ENCODE measurements around the gene SCTR.

Gene SCTR

DNA sequence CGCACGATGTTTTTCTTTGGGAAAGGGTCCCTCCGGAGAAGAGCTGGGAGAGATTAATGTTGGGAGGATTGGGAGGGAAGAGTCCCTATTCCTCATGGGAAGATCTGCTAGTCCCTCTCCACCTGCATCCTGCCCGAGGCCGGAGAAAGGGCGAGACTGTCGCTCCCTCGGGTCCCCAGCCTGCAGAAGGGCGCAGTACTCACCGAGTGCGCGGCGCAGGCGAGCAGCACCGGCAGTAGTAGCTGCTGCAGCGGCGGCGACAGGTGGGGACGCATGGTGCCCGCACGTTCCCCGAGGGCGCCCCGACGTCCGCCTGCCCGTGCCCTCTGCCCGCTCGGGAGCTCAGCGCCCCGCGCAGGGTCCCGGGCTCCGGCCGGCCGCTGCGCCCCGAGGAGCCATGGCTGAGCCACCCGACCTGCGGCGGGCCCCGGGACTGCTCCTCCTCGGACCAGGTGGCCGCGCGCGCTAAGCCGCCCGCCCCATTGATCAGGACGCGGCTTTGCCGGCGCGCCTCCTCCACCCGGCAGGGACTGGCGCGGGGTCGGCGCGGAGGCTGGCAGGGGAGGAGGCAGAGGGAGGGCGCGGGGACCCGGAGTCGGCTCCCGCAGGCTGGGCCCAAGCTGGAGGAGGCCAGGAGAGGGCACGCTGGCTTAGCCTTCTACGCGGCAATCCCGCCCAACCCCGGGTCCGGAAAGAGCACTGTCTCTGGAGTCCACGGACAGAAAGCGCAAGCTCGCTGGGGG, at the start of gene SCTR:
Gene SCTR (minus strand): TSS at position 532 of the 743 bp plus-strand sequence. CDS start 257 bp downstream, at position 275.
- no peak for DNase-seq

DNA sequence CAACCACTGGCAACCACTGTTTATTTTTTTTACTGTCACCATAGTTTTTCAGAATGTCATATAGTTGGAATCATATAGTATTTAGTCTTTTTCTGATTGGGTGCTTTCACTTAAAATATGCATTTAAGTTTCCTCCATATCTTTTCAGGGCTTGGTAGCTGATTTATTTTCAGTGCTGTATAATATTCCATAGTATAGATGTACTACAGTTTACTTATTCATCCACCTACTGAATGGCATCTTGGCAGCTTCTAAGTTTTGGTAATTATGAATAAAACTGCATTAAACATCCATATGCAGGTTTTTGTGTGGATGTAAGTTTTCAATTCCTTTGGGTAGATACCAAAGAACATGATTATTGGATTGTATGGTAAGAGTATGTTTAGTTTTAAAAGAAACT, 43.0 kb upstream of the SCTR start:
- DNase-seq, result no peak

DNA sequence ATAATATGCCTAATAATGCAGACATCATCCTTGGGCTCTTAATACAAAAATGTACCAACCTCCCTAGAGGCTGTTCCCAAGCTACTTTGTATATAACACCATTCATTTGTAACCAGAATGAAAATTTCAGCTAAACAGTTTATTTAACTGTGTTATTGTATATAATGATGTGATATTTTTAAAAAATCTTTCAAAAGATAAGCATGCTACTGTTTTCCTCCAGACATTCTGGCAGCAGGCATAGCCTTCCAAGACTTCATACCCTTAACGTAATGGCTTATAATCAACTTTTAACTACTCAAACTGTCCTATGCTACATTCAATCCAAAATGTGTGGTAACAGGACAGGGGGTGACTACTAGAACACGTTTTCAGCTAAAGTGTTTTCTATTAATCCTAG, 41.2 kb upstream of the SCTR start:
- no peak for DNase-seq

DNA sequence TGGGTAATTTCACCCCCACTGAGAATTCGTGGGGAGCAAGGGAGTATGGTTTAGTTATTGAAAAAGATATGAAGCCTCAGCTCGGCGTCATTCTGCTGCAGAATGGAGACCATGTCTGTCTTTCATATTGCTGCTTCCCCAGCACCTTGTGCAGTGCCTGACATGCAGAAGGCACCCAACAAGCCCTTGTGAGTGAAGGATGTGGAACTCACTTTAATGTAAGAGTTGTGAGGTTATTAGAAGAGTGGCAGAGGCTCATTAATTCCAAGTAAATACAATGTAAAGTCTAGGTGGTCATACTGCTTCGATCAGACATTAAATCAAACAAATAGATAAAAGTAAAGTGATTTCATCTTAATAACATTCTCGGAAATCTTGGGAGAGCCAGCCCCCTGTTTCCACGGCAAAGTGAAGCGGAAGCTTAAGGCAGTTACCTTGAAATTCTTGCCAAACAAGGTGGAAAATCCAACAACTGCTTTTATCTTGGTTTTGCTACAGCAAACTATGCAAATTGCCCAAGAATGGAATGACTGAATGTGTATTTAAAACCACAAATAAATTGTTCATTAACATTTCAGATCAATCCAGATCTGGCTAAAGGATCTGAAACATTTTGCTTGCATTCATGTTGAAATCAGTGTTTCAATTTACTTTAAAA, 29.5 kb upstream of the SCTR start:
- DNase-seq, result no peak

DNA sequence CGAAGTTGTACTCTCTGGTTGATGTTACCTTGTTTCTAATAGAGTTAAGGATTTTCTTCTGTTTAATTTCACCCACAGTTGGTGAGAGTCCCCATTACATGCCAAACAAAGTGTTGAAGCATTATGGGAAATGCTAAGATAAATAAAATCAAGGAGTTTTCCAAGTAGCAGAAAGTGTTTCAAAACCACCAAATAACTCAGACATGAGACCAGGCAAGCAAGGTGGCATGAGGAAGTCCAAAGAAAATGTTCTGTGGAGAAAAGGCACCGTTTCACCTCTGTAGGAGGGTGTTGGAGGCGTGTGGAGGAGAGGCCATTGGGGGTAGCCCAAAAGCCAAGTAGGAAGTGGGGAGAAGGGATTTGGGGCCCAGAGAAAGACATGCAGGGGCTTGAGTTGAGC, 28.6 kb upstream of the SCTR start:
- no peak for DNase-seq

DNA sequence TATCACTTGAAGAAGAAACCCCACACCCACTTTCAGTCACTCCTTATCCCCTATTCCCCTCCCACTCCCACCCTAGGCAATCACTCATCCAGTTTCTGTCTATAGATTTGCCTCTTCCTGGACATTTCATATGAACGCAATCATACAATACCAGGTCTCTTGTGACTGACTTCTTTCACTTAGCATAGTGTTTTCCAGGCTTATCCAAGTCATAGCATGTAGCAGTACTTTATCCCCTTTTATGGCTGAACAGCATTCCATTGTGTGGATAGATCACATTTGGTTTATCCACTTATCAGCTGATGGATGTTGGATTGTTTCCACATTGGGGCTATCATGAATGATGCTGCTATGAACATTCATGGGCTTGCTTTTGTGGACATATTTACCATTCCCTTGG, 26.6 kb upstream of the SCTR start:
- DNase-seq, result no peak

DNA sequence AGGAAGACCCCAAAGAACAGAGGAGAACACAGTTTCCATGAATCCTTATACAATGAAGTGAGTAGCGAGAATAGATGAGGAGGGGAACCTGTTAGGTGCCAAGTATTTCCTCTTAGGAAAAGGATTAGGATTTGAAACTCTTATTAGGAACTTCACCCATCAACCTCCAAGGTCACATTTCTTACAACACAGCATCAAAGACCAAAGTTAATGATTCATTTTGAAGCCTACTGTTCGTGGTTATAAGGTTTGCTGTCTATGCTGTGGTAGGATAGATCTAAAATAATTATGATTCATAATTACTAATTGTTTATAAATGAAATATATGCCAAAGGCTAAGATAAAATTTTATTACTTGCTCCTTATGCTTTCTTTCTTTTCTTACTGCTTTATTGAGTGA, 26.1 kb upstream of the SCTR start:
- DNase-seq, result no peak

DNA sequence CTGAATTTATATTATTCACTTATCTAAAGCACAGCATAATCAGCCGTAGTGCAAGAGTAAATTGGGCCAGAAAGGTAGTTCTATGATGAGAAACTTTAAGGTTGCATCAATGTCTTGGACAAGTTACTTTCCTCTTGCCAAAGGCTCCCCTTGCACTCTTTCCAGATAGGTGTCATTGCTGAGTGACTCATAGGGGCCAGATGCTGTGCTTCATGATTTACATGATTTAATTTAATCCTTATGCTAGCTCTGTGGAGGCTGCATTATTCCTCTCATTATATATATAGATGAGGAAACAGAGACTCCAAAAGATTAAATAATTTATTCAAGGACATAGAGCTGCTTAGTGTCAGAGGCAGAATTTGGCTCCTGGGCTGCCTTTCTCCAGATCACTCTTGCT, 25.0 kb upstream of the SCTR start:
- no peak for DNase-seq

DNA sequence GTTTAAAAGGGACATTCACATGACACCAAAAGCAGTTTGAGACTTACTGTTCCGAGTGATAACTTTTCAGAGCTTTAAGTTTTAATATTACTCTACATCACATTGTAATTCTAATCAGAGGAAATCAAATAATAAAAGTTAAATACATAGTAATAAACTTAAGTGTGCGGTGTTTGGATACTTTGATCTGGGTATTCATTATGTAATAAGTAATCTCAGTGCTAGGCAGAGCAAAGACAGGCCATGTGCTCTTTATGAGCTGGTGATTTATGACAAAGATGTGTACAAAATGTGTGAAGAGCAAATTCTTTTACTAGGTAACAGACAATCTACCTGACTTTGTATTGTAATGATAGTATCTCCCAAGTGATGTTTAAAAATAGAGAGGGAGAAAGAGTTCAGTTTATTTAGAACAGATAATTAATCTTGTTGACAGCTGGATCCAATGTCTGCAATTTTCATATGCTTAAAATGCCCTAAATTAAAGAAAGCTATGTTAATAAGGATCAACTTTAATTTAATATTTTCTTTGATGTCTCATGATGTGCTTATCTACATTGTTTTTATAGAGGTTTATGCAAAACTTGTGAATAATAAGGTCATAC, 24.3 kb upstream of the SCTR start:
- DNase-seq, result no peak

DNA sequence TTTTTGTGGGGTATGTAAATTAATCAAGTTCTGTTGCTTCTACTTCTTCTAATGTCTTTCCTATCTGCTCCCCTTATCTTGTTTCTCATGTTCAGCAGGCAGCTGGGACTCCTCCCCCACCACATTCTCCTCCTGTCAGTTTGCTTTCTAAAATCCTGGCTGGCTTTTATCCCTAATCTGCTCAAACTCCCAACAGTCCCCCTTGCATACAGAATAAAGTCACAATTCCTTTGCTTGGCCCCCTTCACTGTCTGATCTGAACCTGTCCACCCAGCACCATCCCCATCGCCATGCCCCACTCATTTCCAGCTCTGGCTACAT, 22.1 kb upstream of the SCTR start:
- DNase-seq, result no peak

DNA sequence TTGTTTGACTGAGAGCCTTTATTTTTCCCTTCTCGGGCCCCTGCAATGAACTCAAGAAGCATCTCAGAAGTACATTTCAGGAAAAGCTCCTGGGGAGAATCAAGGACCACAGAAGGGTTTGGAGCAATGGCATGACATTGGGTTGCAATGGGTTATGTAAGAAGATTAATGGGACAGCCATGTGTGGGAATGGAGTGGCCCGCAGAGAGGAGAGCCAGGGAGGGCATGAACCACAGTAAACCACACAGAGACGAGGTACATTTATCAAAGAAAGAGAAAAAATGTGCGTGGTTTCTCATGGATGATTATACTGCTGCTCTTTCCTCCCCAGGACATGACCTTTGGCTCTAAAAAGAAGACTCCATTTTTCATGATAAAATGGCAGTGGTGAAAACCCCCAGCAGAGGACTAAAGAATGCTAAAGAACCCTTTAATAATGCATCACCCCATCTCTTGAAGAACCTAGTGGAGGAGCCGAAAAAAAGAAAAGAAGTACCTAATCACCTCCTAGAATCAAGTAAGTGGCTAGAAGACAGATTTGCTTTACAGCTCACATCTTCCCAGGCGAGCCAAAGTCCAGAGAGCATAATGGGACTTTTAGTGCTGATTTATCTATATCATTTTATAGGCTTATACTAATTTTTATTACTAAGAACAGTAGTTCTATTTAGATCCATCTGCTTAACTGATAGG, 21.6 kb upstream of the SCTR start:
- no peak for DNase-seq

DNA sequence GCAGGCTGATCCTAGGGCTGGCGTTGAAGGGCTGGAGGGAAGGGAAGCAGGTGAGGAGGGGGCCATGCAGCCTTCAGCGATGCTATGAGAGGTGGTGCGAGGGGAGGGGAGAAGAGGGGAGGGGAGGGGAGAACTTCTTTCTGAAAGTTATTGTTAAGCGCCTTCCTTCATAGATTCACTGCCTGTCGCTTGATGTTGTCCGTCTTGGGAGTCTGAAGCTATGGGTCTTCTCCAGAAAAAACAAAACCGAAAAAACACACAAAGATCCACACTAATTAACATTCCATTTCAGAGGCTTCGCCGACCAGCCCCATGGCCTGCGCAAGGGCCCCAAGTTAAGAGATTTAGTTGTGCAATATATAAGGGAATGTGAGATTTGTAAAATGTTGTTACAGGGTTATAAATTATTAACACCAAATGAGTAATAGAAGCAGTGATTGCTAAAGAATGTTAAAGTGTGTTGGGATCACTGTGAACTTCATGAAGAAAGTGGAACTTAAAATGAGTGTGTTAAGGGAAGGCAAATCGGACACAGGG, 20.7 kb upstream of the SCTR start:
- DNase-seq, result no peak

DNA sequence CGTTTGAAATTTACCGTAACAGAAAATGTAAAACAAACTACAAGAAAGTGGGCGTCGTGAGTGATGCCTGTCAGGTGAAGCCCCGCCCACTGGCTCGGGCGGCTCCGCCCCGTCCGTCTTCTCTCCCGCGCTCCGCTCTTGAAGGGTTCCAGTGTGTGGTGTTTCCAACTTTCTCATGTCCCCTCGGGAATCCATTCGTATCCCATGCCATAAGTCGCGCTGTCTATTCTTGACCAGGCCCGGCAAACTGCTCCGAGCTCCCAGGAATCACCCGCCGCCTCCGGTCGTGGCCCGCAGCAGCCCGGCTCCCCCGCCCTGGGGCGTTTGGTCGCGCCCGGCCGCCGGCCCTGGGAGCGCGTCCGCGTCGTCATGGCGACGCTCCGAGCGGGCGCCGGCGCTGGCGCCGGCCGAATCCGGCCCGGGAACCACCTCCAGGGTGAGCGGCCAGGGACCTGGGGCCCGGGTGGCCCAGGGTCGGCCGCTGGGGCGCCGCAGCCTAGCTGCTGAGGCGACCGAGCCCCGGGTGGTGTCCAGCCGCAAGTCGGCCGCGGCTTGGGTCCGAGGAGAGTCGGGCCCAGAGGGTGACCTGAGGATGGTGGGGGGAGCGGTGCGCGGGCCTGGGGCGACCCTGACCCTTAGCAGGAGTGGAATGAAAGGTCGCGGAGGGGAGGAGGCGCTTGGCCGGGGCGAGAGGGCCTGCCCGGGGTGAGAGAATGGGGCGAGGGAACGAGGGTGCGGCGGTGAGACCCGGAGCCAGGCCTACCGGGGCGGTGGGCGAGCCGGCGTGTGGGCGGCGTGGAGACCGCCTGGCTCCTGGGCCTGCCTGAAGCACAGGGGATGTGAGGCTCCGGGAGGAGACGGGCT, 20.0 kb upstream of the SCTR start, which contains the start of gene CFAP221:
Gene CFAP221 (plus strand): TSS at position 375 of the 864 bp plus-strand sequence. CDS start 1,683 bp downstream, outside the sequence.
- DNase-seq, result peak; percentile 58

DNA sequence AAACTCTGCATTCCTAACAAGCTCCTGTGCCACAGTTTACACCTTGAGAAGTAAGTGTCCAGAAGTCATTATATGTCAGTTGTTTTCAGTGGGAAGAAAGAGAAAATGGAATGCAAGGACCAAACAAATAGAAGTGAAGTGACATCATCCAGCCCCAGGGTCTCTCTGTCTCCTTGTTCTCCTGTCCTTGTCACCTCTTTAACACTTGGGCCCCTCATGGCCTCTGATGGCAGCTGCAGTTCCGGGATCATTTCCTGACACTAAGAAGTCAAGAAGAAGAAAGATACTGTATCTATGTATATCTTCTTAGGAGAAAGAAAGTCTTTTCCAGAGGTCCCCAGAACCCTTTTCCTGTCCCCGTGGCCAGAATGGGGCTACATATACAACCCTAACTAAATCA, 17.2 kb upstream of the SCTR start:
- no peak for DNase-seq

DNA sequence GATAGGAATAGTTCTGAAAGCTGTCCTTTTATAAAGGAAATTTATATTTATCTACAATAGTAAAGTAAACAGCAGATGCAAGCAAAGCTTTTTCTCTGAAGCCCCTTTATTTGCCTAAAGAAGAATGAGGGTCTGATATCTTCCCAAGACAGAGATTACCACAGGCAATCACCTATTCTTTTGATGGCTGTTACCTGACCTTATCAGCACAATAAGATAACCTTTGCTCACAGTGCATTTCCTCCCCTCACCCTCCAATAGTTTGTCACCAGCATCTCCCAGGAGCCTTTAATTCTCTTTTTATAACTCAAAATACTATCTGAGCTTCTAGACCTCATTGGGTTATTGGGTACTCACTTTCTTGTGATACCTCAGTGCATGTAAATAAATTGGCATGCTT, 13.5 kb upstream of the SCTR start:
- DNase-seq, result no peak

DNA sequence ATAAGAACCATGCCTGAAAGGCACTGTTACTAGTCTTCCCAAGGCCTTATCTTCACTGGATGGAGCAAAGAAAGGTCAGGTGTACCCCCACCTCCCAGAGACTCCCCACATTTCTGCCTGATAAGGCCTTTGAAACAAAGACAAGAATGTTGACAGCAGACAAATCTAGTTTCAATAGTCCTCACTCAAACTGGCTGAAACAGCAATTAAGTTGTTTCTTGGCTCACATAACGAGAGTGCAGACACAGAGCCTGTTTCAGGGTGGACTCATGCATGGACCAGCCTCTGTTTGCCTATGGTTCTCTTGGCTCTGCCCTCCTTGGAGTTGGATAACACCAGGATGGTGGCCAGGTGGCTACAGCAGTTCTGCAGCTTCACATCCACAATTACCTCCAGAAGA, 12.4 kb upstream of the SCTR start:
- no peak for DNase-seq

DNA sequence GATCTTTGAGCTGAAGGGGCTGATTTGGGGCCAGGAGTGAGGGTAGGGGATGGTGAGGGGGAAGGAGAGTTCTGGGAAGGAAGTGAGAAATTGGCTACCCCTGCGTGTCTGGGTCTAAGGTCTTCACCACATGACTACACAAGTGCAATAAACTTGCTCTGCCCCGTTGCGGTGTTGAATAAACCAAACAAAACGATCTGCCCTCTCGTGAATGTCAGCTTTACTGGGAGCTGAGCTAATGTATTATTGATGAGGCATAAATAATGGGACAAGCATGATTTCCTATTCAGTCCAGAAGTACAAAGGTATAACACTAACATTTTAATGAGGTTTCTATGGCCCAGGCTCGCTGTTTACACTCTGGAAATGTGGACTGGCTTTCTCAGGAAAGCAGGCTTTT, 11.9 kb upstream of the SCTR start:
- DNase-seq, result no peak

DNA sequence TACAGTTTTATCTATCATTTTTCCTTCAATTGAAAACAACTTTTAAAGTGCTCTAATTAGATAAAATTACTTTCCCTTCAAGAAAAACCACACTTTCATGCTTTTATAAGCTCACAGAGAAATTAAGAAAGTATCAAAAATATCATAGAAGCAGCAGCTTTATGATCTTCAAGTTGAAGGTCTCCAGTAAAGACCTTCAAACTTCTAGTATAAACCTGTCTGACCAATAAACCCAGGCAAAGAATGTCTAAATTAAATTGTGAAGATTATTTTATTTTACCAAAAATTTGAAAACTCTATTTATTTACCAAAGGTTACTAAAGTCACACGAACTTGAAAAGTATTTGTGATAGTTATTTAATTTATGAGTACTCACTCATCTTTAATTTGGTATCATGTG, 9.3 kb upstream of the SCTR start:
- no peak for DNase-seq

DNA sequence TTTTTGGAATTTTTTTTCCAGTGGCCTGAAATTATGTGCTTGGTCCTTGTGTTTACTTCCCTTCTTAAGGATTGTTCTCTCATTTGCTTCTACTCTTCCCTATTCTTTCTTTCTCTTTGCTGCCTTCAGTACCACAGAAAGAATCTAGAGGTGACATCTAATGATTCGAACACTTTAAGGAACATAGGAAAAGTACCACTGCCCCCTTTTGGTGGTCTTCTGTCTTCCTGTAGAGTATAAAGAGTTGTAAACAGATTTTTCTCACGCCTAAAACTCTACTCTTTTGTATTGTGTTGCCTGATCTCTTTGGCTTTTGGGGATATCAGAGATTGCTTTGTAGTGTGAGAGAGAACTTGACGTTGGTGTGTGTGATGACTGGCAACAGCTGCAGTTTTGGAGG, 7.0 kb upstream of the SCTR start:
- peak; percentile 5 for DNase-seq

DNA sequence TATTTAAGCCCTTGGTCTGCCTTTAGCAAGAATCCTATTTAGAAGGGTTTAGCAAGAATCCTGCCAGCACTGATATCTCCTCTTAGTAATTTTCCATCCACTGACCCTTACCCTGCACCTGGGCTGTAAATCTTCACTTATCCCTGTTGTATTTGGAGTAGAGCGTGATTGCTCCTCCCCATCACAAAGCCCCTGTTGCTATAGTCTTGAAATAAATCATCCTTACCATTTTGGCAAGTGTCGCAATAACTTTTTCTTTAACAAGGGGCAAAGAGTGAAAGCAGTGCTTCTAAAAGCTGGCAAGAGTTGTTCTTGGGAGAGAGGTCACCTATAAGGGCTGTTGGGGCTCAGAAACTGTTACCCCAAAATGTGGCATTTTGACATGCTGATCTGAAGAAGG, 3.7 kb upstream of the SCTR start:
- no peak for DNase-seq

DNA sequence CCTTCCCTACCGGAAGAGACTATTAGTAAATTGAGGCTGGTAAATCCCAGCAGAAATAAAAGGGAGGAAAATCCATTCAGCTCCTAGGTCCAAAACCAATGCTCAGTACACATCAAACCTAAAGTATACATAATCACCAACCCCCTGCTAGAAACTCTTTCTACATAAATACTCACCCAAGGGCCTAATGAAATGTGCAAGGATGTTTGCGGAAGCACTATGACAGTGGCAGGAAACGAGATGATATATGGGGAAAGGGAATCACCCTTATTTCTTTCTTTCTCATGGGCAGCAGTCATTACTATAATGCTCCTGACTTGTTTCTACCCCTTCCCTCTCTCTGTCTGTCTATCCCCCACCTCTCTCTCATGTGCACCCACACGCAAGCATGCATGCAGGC, 1.3 kb upstream of the SCTR start:
- no peak for DNase-seq

DNA sequence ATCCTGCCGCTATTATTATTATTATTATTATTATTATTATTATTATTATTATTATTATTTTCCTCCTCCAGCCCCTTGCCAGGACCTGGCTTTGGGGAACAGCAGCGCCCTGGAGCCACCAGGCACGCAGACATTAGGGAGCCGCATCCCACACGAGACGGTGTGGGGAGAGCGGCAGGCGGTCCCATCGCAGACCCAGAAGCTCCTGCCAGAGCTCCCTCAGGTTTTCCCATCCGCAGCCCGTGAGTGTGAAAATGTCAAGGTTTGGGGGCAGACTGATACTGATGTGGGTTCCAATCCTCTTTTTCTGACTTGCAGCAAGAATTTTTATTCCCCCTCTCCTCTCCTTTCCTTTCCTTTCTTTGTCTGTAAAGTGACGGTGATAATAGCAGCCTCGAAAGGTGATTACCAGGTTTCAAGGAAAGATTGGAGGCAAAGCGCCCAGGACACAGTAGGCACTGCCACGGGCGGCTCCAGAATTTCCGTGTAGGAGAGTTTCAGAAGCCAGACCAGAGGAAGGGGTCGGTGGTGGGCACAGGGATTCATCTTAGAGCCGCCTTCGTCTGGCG, 816 bp downstream of the SCTR start:
- no peak for DNase-seq
